ENCODE data around the gene ENOX1. TPM values are rescaled to one million over a fixed set of nuclear protein-coding genes. Genes with fewer than 3 reads are reported as not detected.

The ENOX1 gene
- total RNA-seq, 4 donors from 2014 or later: 2.2 to 8.9 (median 6.2) TPM

- ATAC-seq (ENCODE audit: low FRiP score) (no peak), DNase-seq (ENCODE audit: low spot score) (no peak)
- TF ChIP-seq CTCF (IDR thresholded peaks at IDR 0.05): no peak
Observed at GRCh38 chr13:43510956-43511901, 275.5 kb downstream of the ENOX1 start.

DNA sequence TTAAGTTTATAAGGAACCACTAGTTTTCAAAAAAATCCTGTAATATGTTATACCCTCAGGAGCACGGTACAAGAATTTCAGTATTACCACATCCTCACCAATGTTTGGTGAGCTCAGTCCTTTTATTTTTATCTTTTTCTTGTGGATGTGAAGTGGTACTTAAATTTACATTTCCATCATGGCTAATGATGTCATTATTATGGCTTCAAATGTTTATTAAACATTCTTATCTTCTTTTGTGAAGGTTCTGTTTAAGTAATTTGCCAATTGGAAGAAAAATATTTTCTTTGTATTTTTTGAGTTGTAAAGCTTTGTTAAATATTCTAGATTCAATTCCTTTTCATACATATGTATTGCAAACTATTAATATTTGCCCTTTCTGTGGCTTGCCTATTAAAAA, 291.0 kb downstream of the ENOX1 start:
- TF ChIP-seq CTCF (IDR thresholded peaks at IDR 0.05): no peak
- ATAC-seq (ENCODE audit: low FRiP score) (no peak), DNase-seq (ENCODE audit: low spot score) (no peak)

DNA sequence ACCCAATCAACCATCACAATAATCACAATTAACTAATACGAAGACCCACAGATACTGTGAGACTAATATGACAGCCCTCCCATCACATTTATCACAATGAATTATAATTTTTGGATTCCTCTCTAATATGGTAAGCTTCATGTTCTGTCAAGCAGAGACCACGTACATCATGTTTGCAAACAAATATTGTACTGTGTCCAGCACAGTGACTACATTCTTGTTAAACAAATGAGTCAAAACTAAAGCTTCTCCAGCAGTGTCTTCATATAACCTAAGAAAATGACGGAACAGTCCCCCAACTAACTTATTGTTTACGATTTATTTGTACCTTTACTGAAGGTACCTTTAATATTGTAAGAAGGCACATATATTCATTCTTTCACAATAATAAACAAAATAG, 292.6 kb downstream of the ENOX1 start:
- ATAC-seq (ENCODE audit: low FRiP score) (no peak), DNase-seq (ENCODE audit: low spot score) (no peak)
- TF ChIP-seq CTCF (IDR thresholded peaks at IDR 0.05): no peak

DNA sequence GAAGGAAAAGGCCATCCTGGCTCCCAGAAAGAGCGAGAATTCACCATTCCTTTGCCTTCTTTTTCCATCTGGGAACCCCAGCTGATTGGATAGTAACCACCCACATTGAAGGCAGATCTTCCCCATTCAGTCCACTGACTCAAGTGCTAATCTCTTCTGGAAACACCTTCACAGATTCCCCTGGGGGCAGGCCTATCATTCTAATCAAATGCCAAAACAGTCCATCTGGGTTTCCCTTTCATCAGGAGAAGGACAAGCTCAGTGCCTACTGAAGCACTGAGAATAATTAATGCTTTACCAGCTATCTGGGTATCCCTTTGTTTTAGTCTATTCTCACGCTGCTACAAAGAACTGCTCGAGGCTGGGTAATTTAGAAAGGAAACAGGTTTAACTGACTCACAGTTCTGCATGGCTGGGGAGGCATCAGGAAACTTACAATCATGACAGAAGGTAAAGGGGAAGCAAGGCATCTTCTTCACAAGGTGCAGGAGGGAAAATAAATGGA, 293.2 kb downstream of the ENOX1 start:
- DNase-seq (ENCODE audit: low spot score) (no peak), ATAC-seq (ENCODE audit: low FRiP score) (no peak)
- no peak for TF ChIP-seq CTCF (IDR thresholded peaks at IDR 0.05)

- no peak for TF ChIP-seq CTCF (IDR thresholded peaks at IDR 0.05)
- ATAC-seq (ENCODE audit: low FRiP score): no peak
- no peak for DNase-seq (ENCODE audit: low spot score)
Observed at GRCh38 chr13:43492745-43493144, 294.0 kb downstream of the ENOX1 start.

- DNase-seq (ENCODE audit: low spot score) (no peak), ATAC-seq (ENCODE audit: low FRiP score) (no peak)
- TF ChIP-seq CTCF (IDR thresholded peaks at IDR 0.05): no peak
Observed at GRCh38 chr13:43492311-43492710, 294.5 kb downstream of the ENOX1 start.

DNA sequence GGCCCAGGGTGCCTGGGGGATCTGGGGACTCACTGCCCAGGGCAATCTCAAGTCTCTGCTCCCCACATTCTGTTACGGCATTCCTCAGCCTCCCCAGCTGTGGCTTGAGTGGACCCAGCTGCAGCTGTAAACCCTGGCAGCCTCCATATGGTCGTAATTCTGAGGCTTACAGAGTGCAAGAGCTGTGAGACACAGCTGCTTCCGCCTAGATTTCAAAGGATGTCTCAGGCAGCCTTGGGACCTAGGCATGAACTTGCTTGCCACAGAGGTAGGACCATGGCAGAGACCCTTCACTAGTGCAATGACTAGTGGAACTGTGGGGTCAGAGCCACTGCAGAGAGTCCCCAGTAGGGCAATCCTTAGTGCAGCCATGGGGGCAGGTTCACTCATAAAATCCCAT, 297.5 kb downstream of the ENOX1 start:
- DNase-seq (ENCODE audit: low spot score) (no peak), ATAC-seq (ENCODE audit: low FRiP score) (no peak)
- no peak for TF ChIP-seq CTCF (IDR thresholded peaks at IDR 0.05)

Measured in omental fat pad (tissue), 4 donors.